Upper lobe of left lung (tissue), 4 donors: ENCODE results near the gene FCRLA.

Experiments
- POLR2AphosphoS5 ChIP-seq, 2 donors: sonication (generic); formaldehyde crosslinking; IDR thresholded peaks; one replicate each; pipeline ENCODE4 v1.5.1; 2017; ENCODE audit warnings: antibody characterized with exemption in 2 of 2
- TF ChIP-seq, protein P1 (sequence below), 6 experiments: fragments of 450-650 bp in 4 of 6; fragments of 200-600 bp in 2 of 6; sonication (generic) in 2 of 6; IDR thresholded peaks; one replicate each; pipeline ENCODE4 v1.5.1; 2016 to 2019; ENCODE audit warnings: antibody characterized with exemption in 6 of 6

DNA sequence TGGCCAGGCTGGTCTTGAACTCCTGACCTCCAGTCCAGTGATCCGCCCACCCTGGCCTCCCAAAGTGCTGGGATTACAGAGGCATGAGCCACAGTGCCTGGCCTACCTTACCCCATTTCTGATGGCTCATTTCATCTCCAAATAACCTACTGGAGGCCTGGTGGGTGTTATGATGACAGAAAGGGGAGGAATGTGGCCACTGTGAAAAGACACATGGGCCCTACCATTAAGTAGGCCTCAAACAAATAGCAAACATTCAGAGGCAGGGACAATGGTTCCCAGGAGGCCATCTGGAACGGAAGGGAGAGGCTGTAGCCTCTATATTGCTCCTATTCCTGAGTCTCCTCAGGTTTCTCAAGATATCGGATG is 932 bp upstream of the FCRLA start:
- TF ChIP-seq, protein P1, sequence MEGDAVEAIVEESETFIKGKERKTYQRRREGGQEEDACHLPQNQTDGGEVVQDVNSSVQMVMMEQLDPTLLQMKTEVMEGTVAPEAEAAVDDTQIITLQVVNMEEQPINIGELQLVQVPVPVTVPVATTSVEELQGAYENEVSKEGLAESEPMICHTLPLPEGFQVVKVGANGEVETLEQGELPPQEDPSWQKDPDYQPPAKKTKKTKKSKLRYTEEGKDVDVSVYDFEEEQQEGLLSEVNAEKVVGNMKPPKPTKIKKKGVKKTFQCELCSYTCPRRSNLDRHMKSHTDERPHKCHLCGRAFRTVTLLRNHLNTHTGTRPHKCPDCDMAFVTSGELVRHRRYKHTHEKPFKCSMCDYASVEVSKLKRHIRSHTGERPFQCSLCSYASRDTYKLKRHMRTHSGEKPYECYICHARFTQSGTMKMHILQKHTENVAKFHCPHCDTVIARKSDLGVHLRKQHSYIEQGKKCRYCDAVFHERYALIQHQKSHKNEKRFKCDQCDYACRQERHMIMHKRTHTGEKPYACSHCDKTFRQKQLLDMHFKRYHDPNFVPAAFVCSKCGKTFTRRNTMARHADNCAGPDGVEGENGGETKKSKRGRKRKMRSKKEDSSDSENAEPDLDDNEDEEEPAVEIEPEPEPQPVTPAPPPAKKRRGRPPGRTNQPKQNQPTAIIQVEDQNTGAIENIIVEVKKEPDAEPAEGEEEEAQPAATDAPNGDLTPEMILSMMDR (IDR thresholded peaks at IDR 0.05) = no peak
- TF ChIP-seq POLR2AphosphoS5 (IDR thresholded peaks at IDR 0.05) = no peak
